Activated CD4-positive, alpha-beta T cell treated with anti-CD3 and anti-CD28 coated beads, Interleukin-10, Interleukin-2, amounts not matched to agents 100 ng/mL and 50 ng/mL, durations not matched to agents 16 hours and 8 hours (primary cell): ENCODE results near the gene RFFL.
A peak's percentile ranks its signal among the peaks of the same experiment; 100 is the strongest.

Source experiments
- DNase-seq: peaks from one replicate; pipeline ENCODE4 v3.0.0-alpha.2; 2020

The RFFL gene

DNA sequence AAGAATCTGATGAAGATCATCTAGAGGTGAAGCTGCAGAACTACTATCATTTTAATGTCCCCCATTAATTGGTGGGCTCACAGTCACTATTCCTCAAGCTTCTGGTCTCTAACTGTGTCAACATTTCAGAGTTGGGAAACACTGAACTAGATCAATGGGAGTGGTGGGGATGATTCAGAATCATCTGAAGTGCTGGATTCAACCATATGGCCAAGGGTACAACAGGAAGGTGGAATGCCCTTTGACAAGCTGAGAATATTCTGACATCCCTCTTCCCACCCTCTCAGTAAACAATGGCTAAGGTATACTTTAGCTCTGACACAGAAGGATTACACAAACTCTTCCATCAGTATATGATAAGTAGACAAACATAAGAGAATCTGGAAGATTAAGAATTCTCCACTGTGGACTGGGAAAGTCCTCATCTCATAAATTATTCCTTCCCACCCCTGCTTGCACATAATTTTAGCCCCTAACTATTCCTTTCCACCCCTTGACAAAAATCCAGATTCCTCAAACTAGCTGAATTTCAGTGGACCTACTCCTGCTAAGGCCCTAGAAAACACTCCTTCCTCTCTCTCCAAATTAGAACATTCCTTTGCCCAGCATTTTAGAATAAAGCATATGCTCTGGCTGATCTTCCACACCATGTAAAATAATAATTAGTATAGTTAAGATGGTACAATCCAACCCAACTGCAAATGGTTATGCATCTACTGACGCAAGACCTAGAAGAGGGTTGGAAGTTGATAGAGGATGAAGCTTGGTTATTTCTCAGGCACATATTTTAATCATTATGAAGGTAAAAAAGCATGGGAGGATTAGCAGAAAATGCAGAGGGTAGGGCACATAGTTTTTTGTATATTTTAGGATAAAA, 16.3 kb upstream of the RFFL start:
- no peak for DNase-seq

DNA sequence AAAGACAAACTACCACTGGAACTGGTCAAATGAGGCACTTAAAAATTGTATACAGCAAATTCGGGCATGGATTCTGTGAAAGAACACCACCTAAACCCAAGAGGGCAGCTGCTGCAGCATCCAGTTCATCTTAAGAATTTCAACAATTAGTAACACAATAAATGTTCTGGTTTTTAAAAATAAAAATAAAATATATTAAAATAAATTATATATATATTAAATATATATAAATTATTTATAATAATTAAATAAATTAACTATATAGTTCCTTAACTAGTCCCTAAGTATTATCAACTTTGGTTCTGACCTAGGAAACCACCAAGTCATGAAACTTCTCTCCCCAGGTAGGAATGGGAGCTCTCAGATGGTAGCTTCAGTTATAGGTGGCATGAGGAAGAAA, 13.4 kb upstream of the RFFL start:
- DNase-seq, result no peak

DNA sequence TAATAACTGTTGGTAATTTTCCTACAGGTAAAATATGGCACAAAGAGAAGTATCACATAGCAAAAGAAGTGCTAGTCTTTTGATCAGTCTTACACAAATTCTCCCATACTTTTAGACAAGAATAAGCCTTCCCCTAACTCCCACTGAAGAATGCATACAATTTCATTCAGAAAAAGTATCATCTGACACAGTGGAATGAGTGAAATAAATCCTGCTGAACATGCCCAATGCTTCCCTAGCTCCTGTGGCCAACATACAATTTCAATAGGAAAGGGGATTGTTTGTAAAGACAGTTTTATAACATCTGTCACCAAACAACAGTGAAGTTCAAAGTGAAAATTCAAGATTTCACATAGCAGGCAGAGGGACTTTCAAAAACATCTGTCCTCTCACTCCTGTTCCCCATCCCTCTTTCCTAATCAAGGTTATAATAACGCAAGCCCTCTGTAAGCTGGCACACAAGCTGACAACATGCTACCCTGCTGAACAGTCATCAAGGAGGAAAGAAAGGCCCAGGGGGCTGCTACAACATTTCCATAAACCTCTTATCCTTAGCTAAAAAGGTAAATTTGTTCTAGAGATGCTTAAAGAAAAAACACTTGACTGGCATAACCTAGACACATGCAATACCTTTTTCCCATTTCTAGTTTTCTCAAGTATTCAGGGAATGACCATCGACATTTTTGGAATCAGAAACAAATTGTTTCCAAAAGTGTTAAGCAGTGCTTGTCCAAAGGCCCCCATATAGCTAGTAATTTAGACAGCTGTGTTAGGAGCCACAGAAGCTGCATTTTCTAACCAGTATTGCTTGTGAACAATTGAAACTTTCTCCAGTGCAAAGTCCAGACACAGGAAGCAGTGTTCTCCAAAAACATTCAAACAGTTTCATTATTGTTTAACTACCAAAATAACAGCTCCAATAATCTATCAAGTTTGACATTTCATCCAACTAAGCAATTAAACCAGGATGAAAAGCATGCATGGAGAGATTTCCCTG, 11.5 kb upstream of the RFFL start:
- DNase-seq, result no peak

DNA sequence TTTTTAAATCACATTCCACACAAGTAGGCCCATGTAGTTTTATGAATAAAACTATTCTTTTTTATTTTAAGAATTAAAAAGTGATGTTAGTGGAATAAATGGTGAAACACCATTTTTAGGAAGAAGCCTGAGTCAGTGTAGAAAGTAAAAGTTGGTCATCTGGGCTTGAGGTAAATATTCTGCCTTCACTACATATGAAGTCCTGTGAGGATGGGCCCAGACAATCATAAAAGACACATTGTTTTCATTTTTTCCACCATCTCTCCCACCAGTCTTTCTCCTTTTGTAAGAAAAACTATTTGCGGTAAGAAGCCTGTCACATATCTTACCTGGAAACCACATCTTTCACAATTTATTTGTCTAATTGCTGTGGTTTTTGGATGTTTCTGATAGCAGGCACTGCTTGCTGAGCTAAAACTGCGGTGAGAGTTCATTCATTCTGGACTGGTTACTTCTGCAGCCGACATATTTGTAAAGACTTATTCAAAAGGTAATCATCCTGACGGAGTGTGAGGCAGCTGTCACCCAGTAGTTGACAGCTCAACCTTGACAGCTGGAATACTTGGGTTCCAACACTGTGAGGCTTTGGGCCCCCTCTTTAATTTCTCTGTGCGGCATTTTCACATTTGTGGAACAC, 10.6 kb upstream of the RFFL start:
- peak; percentile 82 for DNase-seq

DNA sequence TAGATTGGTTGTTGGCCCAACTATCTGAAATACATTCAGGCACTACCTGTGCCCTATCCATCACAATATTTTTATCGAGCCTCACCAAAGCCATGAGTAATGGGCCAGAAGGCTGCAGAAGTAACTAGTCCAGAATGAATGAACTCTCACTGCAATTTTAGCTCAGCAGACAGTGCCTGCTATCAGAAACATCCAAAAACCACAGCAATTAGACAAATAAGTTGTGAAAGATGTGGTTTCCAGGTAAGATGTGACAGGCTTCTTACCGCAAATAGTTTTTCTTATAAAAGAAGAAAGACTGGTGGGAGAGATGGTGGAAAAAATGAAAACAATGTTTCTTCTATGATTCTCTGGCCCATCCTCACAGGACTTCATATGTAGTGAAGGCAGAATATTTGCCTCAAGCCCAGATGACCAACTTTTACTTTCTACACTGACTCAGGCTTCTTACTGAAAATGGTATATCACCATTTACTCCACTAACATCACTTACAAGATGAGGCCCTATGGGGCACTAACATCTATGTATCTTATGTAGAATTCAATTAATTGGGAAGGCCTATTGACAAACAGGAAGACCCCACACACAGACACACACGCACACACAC, 9.8 kb upstream of the RFFL start:
- peak; percentile 84 for DNase-seq

GRCh38 chr17:35069311-35069710, 5.8 kb upstream of the RFFL start:
- DNase-seq, result peak; percentile 52

DNA sequence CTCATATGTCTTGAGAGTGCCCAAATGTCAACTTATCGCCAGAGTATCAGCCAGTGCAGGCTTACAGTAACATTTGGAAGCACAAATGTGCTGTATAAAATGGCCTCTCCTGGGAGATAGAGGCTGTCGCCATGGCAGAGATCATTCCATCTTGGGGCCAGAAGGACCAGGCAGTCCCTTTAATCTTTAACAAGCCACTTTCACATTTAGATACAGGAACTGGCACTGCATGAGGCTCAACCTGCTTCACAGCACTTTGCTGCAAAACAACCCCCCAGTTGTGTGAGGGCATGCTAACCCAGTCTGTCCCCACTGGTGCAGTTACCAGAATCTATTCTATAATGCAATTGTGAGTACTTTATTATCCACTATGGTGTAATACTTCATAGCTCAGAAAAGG, 4.7 kb upstream of the RFFL start:
- DNase-seq, result peak; percentile 45

DNA sequence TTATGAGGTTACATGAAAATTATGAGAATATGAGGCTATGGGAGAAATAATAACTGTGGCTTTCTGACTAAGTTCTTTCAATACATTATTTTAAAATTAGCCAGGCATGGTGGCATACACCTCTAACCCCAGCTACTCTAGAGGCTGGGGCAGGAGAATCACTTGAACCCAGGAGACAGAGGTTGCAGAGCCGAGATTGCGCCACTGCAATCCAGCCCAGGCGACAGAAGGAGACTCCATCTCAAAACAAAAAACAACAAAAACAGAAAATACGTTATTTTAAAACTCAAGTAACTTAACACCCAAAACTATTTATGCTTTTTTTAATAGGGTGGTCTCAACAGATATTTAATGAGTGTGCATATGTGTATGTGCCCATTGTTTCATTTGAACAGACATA, 2.4 kb upstream of the RFFL start:
- DNase-seq, result no peak

DNA sequence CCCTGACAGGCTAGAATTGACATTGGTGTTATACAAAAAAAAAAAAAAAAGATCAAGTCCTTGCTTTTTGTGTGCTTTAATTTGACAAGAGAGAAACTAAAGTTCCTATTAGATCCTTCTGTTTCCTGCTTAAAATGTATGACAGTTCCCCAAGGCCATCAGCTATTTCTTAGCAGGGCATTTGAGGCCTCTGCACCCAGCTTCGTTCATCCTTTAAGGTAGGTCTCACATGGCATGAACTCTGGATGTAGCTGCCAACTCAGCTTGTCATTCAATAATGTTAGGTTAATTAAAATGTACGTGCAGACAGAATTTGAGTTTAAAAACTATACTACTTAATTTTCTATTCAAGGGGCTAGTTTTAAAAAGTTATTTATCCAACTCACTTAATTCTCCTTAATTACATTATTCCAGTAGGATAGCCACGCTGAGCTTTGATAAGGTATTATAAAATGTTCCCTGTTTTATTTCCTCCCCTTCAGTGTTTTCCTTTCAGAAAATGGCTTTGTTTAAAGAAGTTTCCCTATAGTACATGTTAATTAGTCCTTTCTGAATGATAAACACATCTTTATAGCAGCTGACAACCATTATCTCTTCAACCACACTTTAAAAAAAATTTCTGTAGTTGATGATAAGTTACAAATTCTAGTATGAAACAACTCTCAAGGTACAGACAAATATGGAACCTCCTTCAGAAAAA, 1.2 kb upstream of the RFFL start:
- no peak for DNase-seq

DNA sequence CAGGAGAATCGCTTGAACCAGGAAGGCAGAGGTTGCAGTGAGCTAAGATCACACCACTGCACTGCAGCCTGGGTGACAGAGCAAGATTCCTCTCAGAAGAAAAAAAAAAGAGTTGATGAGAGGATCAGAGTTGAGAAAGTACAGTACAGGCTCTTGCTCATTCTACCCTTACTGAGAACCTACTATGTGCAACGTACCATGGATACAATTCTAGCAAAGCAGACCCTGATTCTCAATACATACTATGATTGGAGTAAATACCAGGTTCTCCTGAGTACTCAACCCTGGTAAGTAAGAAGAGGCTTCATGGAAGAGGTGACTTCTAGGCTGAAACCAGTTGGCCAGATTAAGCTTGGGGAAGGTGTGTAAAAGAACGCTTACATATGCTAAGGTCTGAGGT, 1.2 kb downstream of the RFFL start:
- DNase-seq, result no peak

DNA sequence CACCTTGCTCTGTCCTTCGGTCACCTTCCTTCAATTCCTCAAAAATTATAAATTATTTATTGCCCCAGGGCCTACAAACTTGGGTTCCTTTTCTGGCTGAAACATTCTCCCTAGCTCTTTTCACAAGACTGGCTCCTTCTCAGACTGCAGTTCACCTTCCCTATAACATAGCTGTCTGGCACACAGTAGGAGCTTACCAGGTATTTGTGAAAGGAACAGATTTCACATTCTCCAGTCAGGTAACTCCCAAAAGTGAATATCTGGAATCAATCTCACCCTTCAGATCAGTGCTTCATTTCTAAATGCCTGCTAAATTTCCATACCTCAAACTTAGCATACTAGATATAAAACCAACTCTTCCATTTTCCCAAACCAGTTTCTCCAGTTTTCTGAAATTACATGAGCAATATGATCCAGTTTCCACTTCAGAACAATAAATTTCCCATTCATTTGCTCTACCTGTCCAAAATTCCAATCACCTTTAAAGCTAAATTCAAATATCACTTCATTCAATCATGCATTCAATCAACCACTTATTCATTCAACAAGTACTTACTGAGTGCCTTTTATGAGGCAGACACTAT, 6.1 kb downstream of the RFFL start:
- no peak for DNase-seq

- DNase-seq, result no peak
Measured at GRCh38 chr17:35056013-35056412, 7.5 kb downstream of the RFFL start.

DNA sequence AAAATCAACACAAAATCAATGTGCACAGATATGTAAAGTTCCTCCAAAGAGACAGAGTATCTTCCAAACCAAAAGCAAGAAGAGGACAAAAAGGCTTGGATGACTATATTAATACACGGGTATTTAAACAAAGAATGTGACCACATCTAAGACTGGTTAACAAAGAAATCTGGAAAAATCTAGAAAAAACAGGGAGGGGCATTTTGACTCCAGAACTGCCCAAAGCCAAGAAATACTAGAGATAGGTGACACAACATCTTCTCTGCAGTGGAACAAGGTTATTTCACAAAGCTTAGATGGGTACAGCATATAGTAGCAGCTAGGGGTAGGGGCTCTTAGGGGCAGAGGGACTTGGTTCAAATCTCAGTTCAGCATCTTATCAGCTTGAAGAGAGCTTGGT, 10.3 kb downstream of the RFFL start:
- DNase-seq, result no peak

- DNase-seq, result no peak
Measured at GRCh38 chr17:35052780-35053179, 10.7 kb downstream of the RFFL start.

DNA sequence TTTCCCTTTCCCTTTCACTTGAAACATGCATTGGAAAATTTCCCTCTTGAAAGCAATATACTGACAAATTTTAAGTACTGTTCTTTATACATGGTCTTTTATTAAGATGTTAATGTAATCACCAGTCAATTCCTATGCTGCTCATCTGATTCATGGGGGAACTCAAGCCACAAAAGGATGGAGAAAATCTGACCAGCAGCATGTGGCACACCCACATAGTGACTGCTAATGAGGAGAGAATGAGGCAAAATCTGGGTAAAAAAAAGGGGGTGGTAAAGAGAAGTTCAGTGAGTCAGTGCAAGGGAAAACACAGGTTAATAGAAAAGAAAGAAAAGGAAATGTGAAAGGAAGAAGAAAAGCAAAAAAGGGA, 11.3 kb downstream of the RFFL start:
- no peak for DNase-seq

DNA sequence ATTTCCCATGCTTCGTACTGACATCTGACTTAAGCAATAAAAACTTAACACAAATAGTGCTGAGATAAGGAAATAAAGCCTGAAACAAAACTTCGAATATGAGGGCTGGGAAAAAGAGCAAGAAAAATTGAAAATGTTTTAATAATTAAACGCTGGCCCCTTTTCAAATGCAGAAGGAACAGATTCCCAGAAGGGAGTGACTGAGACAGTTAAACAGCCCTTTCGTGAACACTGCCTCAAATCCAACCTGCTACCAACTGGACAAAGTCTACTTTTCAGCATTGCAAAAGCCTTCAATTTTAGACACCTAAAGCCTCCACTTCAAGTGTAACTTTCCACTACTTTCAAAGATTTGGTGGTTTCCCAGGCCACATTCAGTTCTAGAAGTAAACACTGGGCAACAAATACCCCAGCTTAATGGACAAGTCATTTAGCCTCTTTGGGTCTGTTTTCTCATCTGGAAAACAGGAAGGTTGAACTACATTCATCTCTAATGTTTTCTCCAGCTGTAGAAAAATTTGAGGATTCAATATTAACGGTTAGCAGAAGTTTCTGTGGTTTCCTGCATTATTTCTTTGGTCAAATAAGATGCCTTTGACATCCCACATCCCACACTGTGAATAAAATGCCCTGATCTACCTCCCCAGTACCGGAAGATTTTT, 11.8 kb downstream of the RFFL start:
- peak; percentile 67 for DNase-seq

DNA sequence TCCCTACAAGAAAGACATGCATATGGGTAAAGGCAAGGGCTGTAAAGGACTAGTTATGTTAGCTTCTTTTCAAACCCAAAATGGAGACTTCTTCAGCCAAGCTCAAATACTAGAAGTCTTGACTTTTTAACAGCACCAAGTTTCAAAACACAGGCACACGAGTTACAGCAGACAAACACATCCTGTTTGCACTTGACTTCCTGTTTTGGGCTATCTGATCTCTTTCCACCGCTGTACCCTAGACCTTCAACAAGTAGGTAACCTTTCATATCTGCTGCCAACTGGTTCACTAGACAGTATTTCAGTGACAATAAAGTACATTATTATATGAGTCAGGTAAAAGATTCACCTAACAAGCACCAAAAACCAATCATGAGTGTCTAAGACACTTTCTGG, 12.3 kb downstream of the RFFL start:
- peak; percentile 77 for DNase-seq

DNA sequence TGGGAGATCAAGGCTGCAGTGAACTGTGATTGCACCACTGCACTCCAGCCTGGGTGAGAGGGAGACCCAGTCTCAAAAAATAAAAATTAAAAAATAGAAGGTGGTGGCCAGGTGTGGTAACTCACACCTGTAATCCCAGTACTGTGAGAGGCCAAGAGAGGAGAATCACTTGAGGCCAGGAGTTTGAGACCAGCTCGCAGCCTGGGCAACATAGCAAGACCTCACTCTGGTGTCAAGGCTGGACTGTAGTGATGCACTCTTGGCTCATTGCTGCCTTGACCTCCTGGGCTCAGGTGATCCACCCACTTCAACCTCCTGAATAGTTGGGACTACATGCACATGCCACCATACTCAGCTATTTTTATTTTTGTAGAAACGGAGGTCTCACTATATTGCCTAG, 13.3 kb downstream of the RFFL start:
- DNase-seq, result no peak

GRCh38 chr17:35048685-35049379, 14.7 kb downstream of the RFFL start:
- no peak for DNase-seq

DNA sequence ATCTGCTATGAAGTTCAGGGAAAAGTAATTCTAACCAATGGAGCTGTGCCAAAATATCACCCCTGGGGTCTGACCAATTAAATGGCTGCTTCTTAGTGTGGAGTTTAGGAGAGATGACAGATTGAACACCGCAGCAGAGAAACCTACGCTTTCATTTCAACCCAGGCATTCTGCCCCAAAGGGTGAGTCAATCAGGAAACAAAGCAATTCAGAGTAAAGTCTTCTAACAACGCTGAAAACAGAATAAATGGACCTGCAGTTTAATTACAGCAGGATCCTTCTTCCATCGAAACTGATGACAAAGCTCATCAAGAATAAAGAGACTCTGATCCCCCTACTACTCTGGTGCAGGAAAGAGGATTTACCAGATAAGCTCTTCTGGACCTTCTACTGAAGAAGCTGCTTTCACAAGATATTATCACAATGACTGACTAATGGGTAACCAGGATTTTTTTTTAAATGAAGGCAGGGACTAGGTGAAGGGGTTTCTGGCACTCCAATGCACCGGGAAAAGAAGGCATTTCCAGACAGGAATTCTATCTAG, 16.7 kb downstream of the RFFL start:
- DNase-seq, result peak; percentile 93
